GM21381 (cell line): ENCODE measurements around the gene ABCC4.
A peak's percentile ranks its signal among the peaks of the same experiment; 100 is the strongest.

ENCODE experiments used
- ATAC-seq: cut with Tn5 transposase; IDR thresholded peaks from one replicate; pipeline ENCODE4 v1.9.1; 2021; ENCODE audit warnings: mild to moderate bottlenecking, moderate library complexity; ENCODE audit not compliant: unreplicated experiment

ABCC4 gene

GRCh38 chr13:95301183-95301967 is at the start of gene ABCC4:
Gene ABCC4 (minus strand): TSS chr13:95301451. CDS start chr13:95301314, 137 bp downstream.
- peak; percentile 87 for ATAC-seq

- ATAC-seq, result no peak
Measured at GRCh38 chr13:95349267-95349666, 48.0 kb upstream of the ABCC4 start.

GRCh38 chr13:95343944-95344343 is 42.7 kb upstream of the ABCC4 start:
- ATAC-seq, result no peak

GRCh38 chr13:95341441-95341840 is 40.2 kb upstream of the ABCC4 start:
- no peak for ATAC-seq

GRCh38 chr13:95338905-95339304 is 37.7 kb upstream of the ABCC4 start:
- no peak for ATAC-seq

GRCh38 chr13:95337597-95337996 is 36.3 kb upstream of the ABCC4 start:
- no peak for ATAC-seq

- no peak for ATAC-seq
Measured at GRCh38 chr13:95335667-95336066, 34.4 kb upstream of the ABCC4 start.

- no peak for ATAC-seq
Measured at GRCh38 chr13:95328386-95328785, 27.1 kb upstream of the ABCC4 start.

- no peak for ATAC-seq
Measured at GRCh38 chr13:95327190-95327589, 25.9 kb upstream of the ABCC4 start.

GRCh38 chr13:95326695-95327094 is 25.4 kb upstream of the ABCC4 start:
- ATAC-seq, result no peak

GRCh38 chr13:95325485-95325884 is 24.2 kb upstream of the ABCC4 start:
- no peak for ATAC-seq

- no peak for ATAC-seq
Measured at GRCh38 chr13:95323930-95324662, 22.8 kb upstream of the ABCC4 start.

GRCh38 chr13:95319551-95320274 is 18.5 kb upstream of the ABCC4 start:
- no peak for ATAC-seq

GRCh38 chr13:95317039-95317989 is 16.1 kb upstream of the ABCC4 start:
- ATAC-seq, result no peak

- ATAC-seq, result no peak
Measured at GRCh38 chr13:95315752-95316151, 14.5 kb upstream of the ABCC4 start.

- ATAC-seq, result no peak
Measured at GRCh38 chr13:95307507-95307906, 6.3 kb upstream of the ABCC4 start.

GRCh38 chr13:95304453-95304852 is 3.2 kb upstream of the ABCC4 start:
- ATAC-seq, result no peak

- no peak for ATAC-seq
Measured at GRCh38 chr13:95301968-95302393, 730 bp upstream of the ABCC4 start.

- peak; percentile 37 for ATAC-seq
Measured at GRCh38 chr13:95300625-95301182, 547 bp downstream of the ABCC4 start.

GRCh38 chr13:95298971-95299621 is 2.2 kb downstream of the ABCC4 start:
- no peak for ATAC-seq
